HepG2 (cell line): ENCODE results near the gene MPG.

Source experiments
- CEBPB ChIP-seq: IDR thresholded peaks from 2 replicates; pipeline ENCODE4 v1.6.1; 2011; ENCODE audit warnings: low read depth, low read length, improper control_type of control experiment, borderline replicate concordance
- CTCF ChIP-seq: sonication (generic); formaldehyde crosslinking; IDR thresholded peaks from 2 replicates; pipeline ENCODE4 v1.5.0; 2020; ENCODE audit warnings: mild to moderate bottlenecking, missing genetic modification reagents, moderate library complexity
- KAT2B ChIP-seq: fragments of 150-350 bp; IDR thresholded peaks from 2 replicates; pipeline ENCODE4 v1.6.1; 2014; ENCODE audit warnings: low read depth, low read length, borderline replicate concordance
- KDM1A ChIP-seq: IDR thresholded peaks from 2 replicates; pipeline ENCODE4 v1.6.1; 2016; ENCODE audit warnings: missing compliant biosample characterization
- MED1 ChIP-seq: sonication (generic); formaldehyde crosslinking; IDR thresholded peaks from 2 replicates; pipeline ENCODE4 v1.4.0; 2020; ENCODE audit warnings: missing genetic modification reagents
- POLR2A ChIP-seq, 2 experiments: IDR thresholded peaks; 2 replicates each; pipeline ENCODE4 v1.6.1; 2011; ENCODE audit warnings: low read depth in 2 of 2, low read length in 2 of 2, mild to moderate bottlenecking in 1 of 2, moderate library complexity in 1 of 2; ENCODE audit not compliant: insufficient read depth in 1 of 2
- PPARG ChIP-seq: conservative IDR thresholded peaks from 2 replicates; pipeline ENCODE4 v1.6.1; 2016; ENCODE audit warnings: missing biosample characterization, missing genetic modification reagents
- RFX5 ChIP-seq: IDR thresholded peaks from 2 replicates; pipeline ENCODE4 v1.6.1; 2011; ENCODE audit warnings: low read depth, low read length, improper control_type of control experiment
- SETDB1 ChIP-seq: sonication (generic); formaldehyde crosslinking; IDR thresholded peaks from 2 replicates; pipeline ENCODE4 v1.5.1; 2020; ENCODE audit warnings: missing genetic modification reagents, mild to moderate bottlenecking, borderline replicate concordance
- ZNF142 ChIP-seq: sonication (generic); formaldehyde crosslinking; IDR thresholded peaks from 2 replicates; pipeline ENCODE4 v1.4.0; 2020; ENCODE audit warnings: missing genetic modification reagents
- ZNF660 ChIP-seq: sonication (generic); formaldehyde crosslinking; IDR thresholded peaks from 2 replicates; pipeline ENCODE4 v1.5.1; 2020; ENCODE audit warnings: mild to moderate bottlenecking, low read depth, missing genetic modification reagents, borderline replicate concordance
- ZNF788 ChIP-seq: sonication (generic); formaldehyde crosslinking; IDR thresholded peaks from 2 replicates; pipeline ENCODE4 v1.5.0; 2020; ENCODE audit warnings: mild to moderate bottlenecking, missing genetic modification reagents, borderline replicate concordance

GRCh38 chr16:91484-91883 is 13.5 kb downstream of the MPG start:
- TF ChIP-seq CTCF, result no peak
- TF ChIP-seq MED1 (CRISPR knock-in tag), result no peak
- no peak for TF ChIP-seq POLR2A (IDR thresholded peaks at IDR 0.05; ENCODE audit: insufficient read depth in 1 of 2, low read depth in 2 of 2, low read length in 2 of 2)
- TF ChIP-seq RFX5, result no peak
- TF ChIP-seq ZNF142, result no peak
- TF ChIP-seq PPARG (CRISPR knock-in tag), result no peak
- TF ChIP-seq SETDB1 (CRISPR knock-in tag), result no peak
- TF ChIP-seq ZNF788 (CRISPR knock-in tag), result no peak
- no peak for TF ChIP-seq KDM1A
- TF ChIP-seq CEBPB, result no peak
- TF ChIP-seq KAT2B, result no peak
- TF ChIP-seq ZNF660 (CRISPR knock-in tag), result no peak
